22Rv1 (cell line): ENCODE measurements around the gene DUSP9.

Experiments used
- ZFX ChIP-seq: fragments of 450-650 bp; IDR thresholded peaks from 2 replicates; pipeline ENCODE4 v1.6.1; 2017; ENCODE audit warnings: antibody characterized with exemption, borderline replicate concordance
- TF ChIP-seq, protein P1 (sequence below): fragments of 450-650 bp; IDR thresholded peaks from 2 replicates; pipeline ENCODE4 v1.5.1; 2017; ENCODE audit warnings: mild to moderate bottlenecking

DNA sequence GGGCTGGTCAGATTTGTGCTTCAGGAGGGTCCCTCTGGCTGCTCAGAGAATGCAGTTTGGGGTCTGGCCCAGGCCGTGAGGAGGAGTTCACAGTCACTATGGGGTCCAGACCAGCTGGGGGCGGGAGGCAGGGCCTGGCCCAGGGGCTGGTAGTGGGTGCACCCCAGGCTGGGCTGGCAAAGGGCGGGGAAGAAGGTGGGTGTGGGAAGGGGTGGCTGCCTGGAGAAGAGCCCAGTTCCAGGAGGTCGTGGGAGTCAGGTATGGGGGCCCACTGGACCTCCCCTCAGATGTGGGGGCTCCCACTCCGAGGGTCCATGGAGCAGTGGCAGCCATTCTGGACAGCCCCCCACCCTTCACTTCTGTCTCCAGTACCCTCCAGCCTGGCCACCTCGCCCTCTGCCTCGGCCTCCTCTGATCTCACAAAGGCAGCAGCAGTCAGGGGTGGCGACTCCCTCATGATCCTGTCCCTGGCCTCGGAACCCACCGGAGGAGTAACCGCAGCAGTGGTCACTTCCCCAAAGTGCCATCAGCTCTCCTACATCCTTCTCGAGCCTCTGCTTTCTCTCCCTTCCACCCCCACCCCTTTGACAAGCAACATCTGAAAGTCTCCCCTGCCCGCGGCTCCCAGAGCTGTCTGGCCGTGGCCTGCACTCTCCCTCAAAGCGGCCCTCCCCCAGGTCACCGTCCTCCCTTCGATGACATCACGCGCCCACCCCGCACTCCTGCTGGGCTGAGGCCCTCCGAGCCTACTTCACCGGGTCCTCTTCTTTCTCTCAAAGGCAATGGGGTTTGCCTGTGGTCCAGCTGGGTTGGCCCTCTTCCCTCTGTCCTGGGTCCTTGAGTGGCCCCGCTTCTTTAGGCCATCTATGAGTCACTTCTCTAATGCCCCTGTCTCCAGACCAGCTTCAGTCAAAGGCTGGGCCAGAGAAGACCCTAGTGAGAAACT, 39.0 kb downstream of the DUSP9 start:
- TF ChIP-seq, protein P1, sequence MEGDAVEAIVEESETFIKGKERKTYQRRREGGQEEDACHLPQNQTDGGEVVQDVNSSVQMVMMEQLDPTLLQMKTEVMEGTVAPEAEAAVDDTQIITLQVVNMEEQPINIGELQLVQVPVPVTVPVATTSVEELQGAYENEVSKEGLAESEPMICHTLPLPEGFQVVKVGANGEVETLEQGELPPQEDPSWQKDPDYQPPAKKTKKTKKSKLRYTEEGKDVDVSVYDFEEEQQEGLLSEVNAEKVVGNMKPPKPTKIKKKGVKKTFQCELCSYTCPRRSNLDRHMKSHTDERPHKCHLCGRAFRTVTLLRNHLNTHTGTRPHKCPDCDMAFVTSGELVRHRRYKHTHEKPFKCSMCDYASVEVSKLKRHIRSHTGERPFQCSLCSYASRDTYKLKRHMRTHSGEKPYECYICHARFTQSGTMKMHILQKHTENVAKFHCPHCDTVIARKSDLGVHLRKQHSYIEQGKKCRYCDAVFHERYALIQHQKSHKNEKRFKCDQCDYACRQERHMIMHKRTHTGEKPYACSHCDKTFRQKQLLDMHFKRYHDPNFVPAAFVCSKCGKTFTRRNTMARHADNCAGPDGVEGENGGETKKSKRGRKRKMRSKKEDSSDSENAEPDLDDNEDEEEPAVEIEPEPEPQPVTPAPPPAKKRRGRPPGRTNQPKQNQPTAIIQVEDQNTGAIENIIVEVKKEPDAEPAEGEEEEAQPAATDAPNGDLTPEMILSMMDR: no peak
- no peak for TF ChIP-seq ZFX
